Measurements from ENCODE around the gene GNAZ.

DNA sequence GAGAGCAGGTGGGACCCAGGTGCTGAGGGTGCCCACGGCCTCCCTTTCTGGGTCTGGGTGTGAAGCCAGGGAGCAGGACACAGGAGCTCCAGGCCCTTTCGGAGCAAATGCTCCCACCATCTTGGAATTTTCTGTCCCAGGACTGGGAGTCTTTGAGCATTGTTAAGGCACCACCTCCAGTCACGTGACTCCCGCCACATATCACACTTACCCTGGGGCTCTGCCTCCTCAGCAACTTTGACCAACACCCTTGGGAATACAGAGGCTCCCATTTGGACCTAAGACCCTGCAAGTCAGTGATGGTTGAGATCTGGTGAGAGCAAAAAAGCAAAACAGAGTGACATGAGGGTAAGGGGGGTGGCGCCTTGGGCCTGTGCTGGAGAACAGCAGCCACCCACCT lies 35.6 kb downstream of the GNAZ start:
- TF ChIP-seq POLR2AphosphoS5 (IDR thresholded peaks at IDR 0.05; ENCODE audit: low read depth, low read length) (no peak), SPI1 (IDR thresholded peaks at IDR 0.05; ENCODE audit: low read depth, low read length) (no peak), POLR2A (IDR thresholded peaks at IDR 0.05; ENCODE audit: low read depth, low read length) (no peak), POU2F2 (IDR thresholded peaks at IDR 0.05; ENCODE audit: low read depth, low read length) (no peak)

Measured in GM12891 (cell line).